ENCODE measurements around the gene TOX2.

DNA sequence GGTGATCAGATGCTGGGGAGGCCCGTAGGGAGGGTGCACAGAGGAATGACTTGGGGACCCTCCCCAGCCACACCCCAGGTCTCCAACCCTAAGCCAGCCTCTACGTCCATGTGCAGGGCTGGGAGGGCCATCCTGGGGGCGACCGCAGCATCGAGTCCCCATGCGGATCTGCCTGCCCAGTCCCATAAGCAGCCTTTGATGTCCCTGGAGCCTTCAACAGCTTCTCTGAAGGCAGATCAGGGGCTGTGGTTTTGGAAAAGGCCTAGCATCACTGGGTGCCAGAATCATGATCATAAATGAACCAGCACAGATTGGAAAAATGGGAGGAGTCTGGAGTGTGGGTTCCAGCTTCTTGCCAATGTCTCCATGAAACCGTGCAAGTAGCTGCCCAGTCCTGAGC is 22.9 kb downstream of the TOX2 start:
- TF ChIP-seq GATA2 (IDR thresholded peaks at IDR 0.05; ENCODE audit: low read depth, low read length): no peak
- no peak for TF ChIP-seq GATA3 (IDR thresholded peaks at IDR 0.05; ENCODE audit: low read depth, low read length)
